OCI-LY3 (cell line): ENCODE data around the gene SDK1.

ENCODE experiments used
- H2AFZ ChIP-seq: fragments of 200-600, 300-600 bp; shearing (Covaris generic); 2 replicates; pipeline ENCODE4 v1.6.0; 2014; ENCODE audit warnings: antibody characterized with exemption, low read depth, low read length
- H3K27ac ChIP-seq: fragments of 200-600, 300-600 bp; sonication (generic); 2 replicates; pipeline ENCODE4 v1.5.1; 2014; ENCODE audit warnings: mild to moderate bottlenecking, low read length, moderate library complexity, mixed read lengths
- H3K27me3 ChIP-seq: fragments of 200-600, 300-600 bp; sonication (generic); 2 replicates; pipeline ENCODE4 v1.6.1; 2014; ENCODE audit warnings: low read depth, low read length, mixed read lengths
- H3K36me3 ChIP-seq: fragments of 200-600, 300-600 bp; sonication (generic); replicated peaks from 2 replicates; pipeline ENCODE3; 2014; ENCODE audit warnings: low read depth, low read length, mixed read lengths
- H3K4me1 ChIP-seq: fragments of 300-600, 200-600 bp; sonication (generic); 2 replicates; pipeline ENCODE4 v1.6.1; 2014; ENCODE audit warnings: low read length, mixed read lengths
- H3K4me2 ChIP-seq: fragments of 200-600, 300-600 bp; sonication (generic); 2 replicates; pipeline ENCODE4 v1.6.1; 2014; ENCODE audit warnings: low read length, mixed read lengths
- H3K4me3 ChIP-seq: fragments of 300-600, 200-600 bp; sonication (generic); 2 replicates; pipeline ENCODE4 v1.5.1; 2014; ENCODE audit warnings: antibody characterized with exemption, mild to moderate bottlenecking, low read length, moderate library complexity
- H3K79me2 ChIP-seq: fragments of 300-600, 200-600 bp; shearing (Covaris generic); 2 replicates; pipeline ENCODE4 v1.6.1; 2014; ENCODE audit warnings: mild to moderate bottlenecking, low read length, mixed read lengths
- H3K9ac ChIP-seq: fragments of 300-600, 200-600 bp; shearing (Covaris generic); 2 replicates; pipeline ENCODE4 v1.6.0; 2014; ENCODE audit warnings: mild to moderate bottlenecking, low read length, moderate library complexity
- H3K9me3 ChIP-seq: fragments of 200-600, 300-600 bp; shearing (Covaris generic); 2 replicates; pipeline ENCODE4 v1.6.1; 2014; ENCODE audit warnings: low read length, mixed read lengths; ENCODE audit not compliant: insufficient read depth
- H4K20me1 ChIP-seq: fragments of 200-600, 300-600 bp; sonication (generic); 2 replicates; pipeline ENCODE4 v1.6.1; 2016; ENCODE audit warnings: low read length, mixed read lengths; ENCODE audit not compliant: insufficient read depth
- EZH2phosphoT487 ChIP-seq: fragments of 200-600 bp; shearing (Covaris generic); IDR thresholded peaks from 2 replicates; pipeline ENCODE4 v1.6.1; 2018; ENCODE audit warnings: antibody characterized with exemption, mixed run types, low read depth
- TF ChIP-seq, protein P1 (sequence below): fragments of 200-600, 300-600 bp; sonication (generic); IDR thresholded peaks from 2 replicates; pipeline ENCODE4 v1.5.1; 2014; ENCODE audit warnings: antibody characterized with exemption, low read length, low read depth

SDK1 gene

DNA sequence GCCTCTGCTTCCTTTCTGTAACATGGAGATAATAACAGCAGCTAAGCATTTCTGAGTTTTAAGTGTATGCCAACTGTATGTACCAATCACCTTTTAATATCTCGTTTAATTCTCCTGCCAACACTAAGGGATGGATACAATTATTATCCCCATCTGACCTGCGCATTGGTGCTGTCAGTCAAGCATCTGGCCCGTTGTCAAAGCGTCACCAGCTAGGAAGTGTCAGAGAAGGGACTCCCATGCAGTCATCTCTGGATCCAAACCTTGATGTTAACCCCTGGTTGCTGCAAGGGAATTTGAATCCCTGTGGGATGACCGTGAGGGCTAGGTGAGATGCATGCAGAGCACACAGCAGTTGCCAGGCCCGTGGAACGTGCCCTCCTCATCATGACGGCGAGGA is 506.8 kb downstream of the SDK1 start:
- no peak overlapping the region for H3K27ac ChIP-seq
- H3K36me3 ChIP-seq: no peaks in the 10 kb centered on the region
- H2AFZ ChIP-seq: no peak overlapping the region
- no peak overlapping the region for H3K4me2 ChIP-seq
- no peaks in the 10 kb centered on the region for H3K79me2 ChIP-seq
- no peak overlapping the region for H3K4me3 ChIP-seq
- TF ChIP-seq EZH2phosphoT487: no peak
- TF ChIP-seq, protein P1, sequence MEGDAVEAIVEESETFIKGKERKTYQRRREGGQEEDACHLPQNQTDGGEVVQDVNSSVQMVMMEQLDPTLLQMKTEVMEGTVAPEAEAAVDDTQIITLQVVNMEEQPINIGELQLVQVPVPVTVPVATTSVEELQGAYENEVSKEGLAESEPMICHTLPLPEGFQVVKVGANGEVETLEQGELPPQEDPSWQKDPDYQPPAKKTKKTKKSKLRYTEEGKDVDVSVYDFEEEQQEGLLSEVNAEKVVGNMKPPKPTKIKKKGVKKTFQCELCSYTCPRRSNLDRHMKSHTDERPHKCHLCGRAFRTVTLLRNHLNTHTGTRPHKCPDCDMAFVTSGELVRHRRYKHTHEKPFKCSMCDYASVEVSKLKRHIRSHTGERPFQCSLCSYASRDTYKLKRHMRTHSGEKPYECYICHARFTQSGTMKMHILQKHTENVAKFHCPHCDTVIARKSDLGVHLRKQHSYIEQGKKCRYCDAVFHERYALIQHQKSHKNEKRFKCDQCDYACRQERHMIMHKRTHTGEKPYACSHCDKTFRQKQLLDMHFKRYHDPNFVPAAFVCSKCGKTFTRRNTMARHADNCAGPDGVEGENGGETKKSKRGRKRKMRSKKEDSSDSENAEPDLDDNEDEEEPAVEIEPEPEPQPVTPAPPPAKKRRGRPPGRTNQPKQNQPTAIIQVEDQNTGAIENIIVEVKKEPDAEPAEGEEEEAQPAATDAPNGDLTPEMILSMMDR: no peak
- no peak overlapping the region for H3K9ac ChIP-seq
- no peaks in the 10 kb centered on the region for H3K4me1 ChIP-seq
- no peaks in the 10 kb centered on the region for H3K9me3 ChIP-seq
- no peaks in the 10 kb centered on the region for H3K27me3 ChIP-seq
- H4K20me1 ChIP-seq: no peaks in the 10 kb centered on the region

DNA sequence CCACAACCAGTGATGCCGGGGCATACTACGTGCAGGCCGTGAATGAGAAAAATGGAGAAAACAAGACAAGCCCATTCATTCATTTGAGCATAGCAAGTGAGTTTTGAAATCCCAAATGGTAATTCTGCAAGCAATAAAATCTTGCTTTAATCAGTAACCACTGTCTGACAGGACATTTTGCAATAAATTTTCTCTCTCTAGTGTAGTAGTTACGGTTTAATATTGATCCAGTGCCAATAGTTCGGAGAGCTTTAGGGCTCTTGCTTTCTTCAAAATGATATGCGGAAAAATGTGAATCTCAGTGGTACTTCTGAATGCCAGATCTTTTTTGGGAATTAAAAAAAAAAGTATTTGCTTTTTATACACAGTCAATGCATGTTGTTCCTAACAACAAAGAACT is 520.4 kb downstream of the SDK1 start:
- TF ChIP-seq, protein P1: no peak
- TF ChIP-seq EZH2phosphoT487: no peak

DNA sequence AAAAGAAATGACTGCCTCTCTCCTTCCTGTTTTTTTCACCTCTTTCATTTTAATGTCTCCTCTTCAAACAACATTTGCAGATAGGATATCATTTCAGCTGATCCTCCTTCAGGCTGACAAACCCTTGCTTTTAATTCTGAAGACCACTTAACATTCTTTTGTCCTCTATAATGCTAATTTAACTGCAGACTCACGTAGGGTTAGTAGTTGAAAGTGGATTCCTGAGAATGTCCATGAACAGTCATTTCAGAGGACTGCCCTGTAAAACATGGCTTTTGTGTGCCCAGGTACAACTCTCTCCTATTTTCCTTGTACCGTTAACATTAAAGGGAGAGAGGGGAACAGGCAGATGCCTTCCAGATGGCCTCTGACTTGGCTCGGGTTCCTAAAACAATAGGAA is 524.4 kb downstream of the SDK1 start:
- Histone ChIP-seq H3K9ac (no peak overlapping the region), H3K4me1 (no peaks in the 10 kb centered on the region), H3K4me3 (no peak overlapping the region), H3K79me2 (no peaks in the 10 kb centered on the region), H3K27ac (no peak overlapping the region), H3K27me3 (no peaks in the 10 kb centered on the region), H3K4me2 (no peak overlapping the region), H4K20me1 (no peaks in the 10 kb centered on the region), H2AFZ (no peak overlapping the region), H3K36me3 (no peaks in the 10 kb centered on the region), H3K9me3 (no peaks in the 10 kb centered on the region)
- TF ChIP-seq, protein P1: no peak
- TF ChIP-seq EZH2phosphoT487: no peak

More for the DNA sequence above, 520.4 kb downstream of the SDK1 start:
- no peak overlapping the region for H3K4me2 ChIP-seq
- no peaks in the 10 kb centered on the region for H4K20me1 ChIP-seq
- H3K79me2 ChIP-seq: no peaks in the 10 kb centered on the region
- no peak overlapping the region for H3K4me3 ChIP-seq
- no peak overlapping the region for H3K9ac ChIP-seq
- H3K27ac ChIP-seq: no peak overlapping the region
- H3K36me3 ChIP-seq: no peaks in the 10 kb centered on the region
- H3K27me3 ChIP-seq: no peaks in the 10 kb centered on the region
- no peak overlapping the region for H2AFZ ChIP-seq
- H3K4me1 ChIP-seq: no peaks in the 10 kb centered on the region
- H3K9me3 ChIP-seq: no peaks in the 10 kb centered on the region

DNA sequence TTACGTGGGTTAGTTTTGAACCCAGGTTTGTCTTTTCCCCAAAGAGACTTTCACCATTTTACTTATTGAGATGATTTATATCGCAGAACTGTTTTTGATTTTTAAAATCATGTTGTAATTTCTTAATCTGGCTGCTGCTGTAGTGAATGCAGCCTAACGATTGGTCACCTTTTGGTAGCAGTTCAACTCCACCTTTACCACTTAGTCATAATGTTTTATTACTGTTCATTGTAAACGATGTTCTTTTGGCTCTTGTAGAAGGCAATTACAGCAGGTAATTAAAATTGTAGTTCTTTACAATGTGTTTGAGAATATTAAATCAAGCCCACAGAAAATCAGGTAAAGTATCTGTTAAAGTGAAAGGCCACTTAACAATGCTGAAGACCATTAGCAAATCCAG is 531.1 kb downstream of the SDK1 start:
- no peaks in the 10 kb centered on the region for H3K79me2 ChIP-seq
- H3K27ac ChIP-seq: no peak overlapping the region
- TF ChIP-seq, protein P1: no peak
- no peak for TF ChIP-seq EZH2phosphoT487
- no peak overlapping the region for H3K4me3 ChIP-seq
- no peaks in the 10 kb centered on the region for H3K4me1 ChIP-seq
- no peaks in the 10 kb centered on the region for H4K20me1 ChIP-seq
- H3K36me3 ChIP-seq: no peaks in the 10 kb centered on the region
- H3K9ac ChIP-seq: no peak overlapping the region
- no peaks in the 10 kb centered on the region for H3K9me3 ChIP-seq
- H2AFZ ChIP-seq: no peak overlapping the region
- H3K4me2 ChIP-seq: no peak overlapping the region
- H3K27me3 ChIP-seq: no peaks in the 10 kb centered on the region
